Activated CD8-positive, alpha-beta T cell treated with anti-CD3 and anti-CD28 coated beads for 36 hours (primary cell): ENCODE measurements around the gene PSMC4. TPM values are rescaled to one million over a fixed set of nuclear protein-coding genes. Genes with fewer than 3 reads are reported as not detected.
A peak's percentile ranks its signal among the peaks of the same experiment; 100 is the strongest.

Source experiments
- ATAC-seq: fragments of 200-7000 bp; cut with Tn5 transposase; one replicate; pipeline ENCODE4 v1.10.0; 2021; ENCODE audit warnings: mild to moderate bottlenecking, moderate library complexity
- CTCF ChIA-PET: fragments of 350-600 bp; sonication (Branson Sonifier 250); formaldehyde crosslinking; loops from one replicate; lab custom pipeline; 2021; ENCODE audit warnings: antibody characterized with exemption; lab: Charles Lee
- POLR2A ChIA-PET: fragments of 350-600 bp; sonication (Branson Sonifier 250); formaldehyde crosslinking; loops from one replicate; lab custom pipeline; 2021; ENCODE audit warnings: antibody characterized with exemption; lab: Charles Lee
- DNase-seq: peaks from one replicate; pipeline ENCODE4 v3.0.0-alpha.2; 2020
- H3K27ac Mint-ChIP-seq: one replicate; pipeline ENCODE4 v1.8.0; 2021; ENCODE audit warnings: mild to moderate bottlenecking, mixed read lengths
- H3K27me3 Mint-ChIP-seq: one replicate; pipeline ENCODE4 v1.8.0; 2021; ENCODE audit warnings: mixed read lengths
- H3K36me3 Mint-ChIP-seq: one replicate; pipeline ENCODE4 v1.8.0; 2021; ENCODE audit warnings: low read depth, mixed read lengths
- H3K4me1 Mint-ChIP-seq: one replicate; pipeline ENCODE4 v1.8.0; 2021; ENCODE audit warnings: low read depth, mixed read lengths
- H3K4me3 Mint-ChIP-seq: one replicate; pipeline ENCODE4 v1.8.0; 2021; ENCODE audit warnings: mild to moderate bottlenecking, moderate library complexity, mixed read lengths
- H3K9me3 Mint-ChIP-seq: one replicate; pipeline ENCODE4 v1.8.0; 2021; ENCODE audit warnings: mixed read lengths
- CTCF ChIP-seq: fragments of 200-600 bp; IDR thresholded peaks from one replicate; pipeline ENCODE4 v1.8.0; 2022; ENCODE audit warnings: antibody characterized with exemption, mild to moderate bottlenecking
- intact Hi-C: fragments of 100-400 bp; cut with micrococcal nuclease; formaldehyde crosslinking; loops from one replicate; pipeline ENCODE4 v1.10.0; 2022
- total RNA-seq, 2 experiments: library from RNA; stranded (reverse); gene quantifications; one replicate each; pipeline ENCODE4 v1.2.3, GENCODE V29; 2021

The PSMC4 gene
- total RNA-seq, 2 experiments from 2014 or later, result 105 to 107 TPM

DNA sequence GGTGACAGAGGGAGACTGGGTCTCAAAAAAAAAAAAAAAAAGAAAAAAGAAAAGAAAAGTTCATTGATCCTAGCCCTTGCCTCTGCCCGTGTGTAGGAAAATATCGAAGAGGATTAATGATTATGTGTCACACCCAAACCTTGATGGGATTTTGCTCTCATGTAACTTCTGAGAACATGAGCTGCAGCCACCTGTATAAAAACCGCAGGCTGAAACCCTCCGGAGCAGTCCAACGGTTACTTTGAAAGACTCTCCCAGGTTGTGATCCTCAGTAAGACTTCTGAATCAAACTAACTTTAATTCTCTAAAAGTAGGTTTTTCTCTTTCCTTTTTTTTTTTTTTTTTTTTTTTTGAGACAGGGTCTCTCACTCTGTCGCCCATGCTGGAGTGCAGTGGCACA lies 4.3 kb upstream of the PSMC4 start:
- Mint-ChIP-seq H3K9me3 (peaks cover 2% of the 10 kb centered on the region), H3K27ac (no peak overlapping the region), H3K4me1 (peaks cover 26% of the 10 kb centered on the region), H3K36me3 (peaks cover 26% of the 10 kb centered on the region), H3K27me3 (no peaks in the 10 kb centered on the region), H3K4me3 (no peak overlapping the region)
- no peak for TF ChIP-seq CTCF
- ChIA-PET POLR2A (interaction anchor here (0.6 kb wide), 1 partner anchor 291 kb away, joined by 3 read pairs; no protein-coding TSS in a partner anchor), CTCF (no interaction called here)
- DNase-seq, result no peak
- no peak for ATAC-seq
- intact Hi-C loops, result no loop called here

- no peaks in the 10 kb centered on the region for H3K27me3 Mint-ChIP-seq
- DNase-seq (no peak), ATAC-seq (no peak)
- H3K4me1 Mint-ChIP-seq, result peaks cover 35% of the 10 kb centered on the region
- peaks cover 34% of the 10 kb centered on the region for H3K36me3 Mint-ChIP-seq
- ChIA-PET POLR2A (interaction anchor here (1.7 kb wide), 1 partner anchor 121 kb away, joined by 3 read pairs; no protein-coding TSS in a partner anchor), CTCF (no interaction called here)
- H3K9me3 Mint-ChIP-seq, result peaks cover 2% of the 10 kb centered on the region
- H3K4me3 Mint-ChIP-seq, result no peak overlapping the region
- TF ChIP-seq CTCF, result no peak
- intact Hi-C loops, result no loop called here
- H3K27ac Mint-ChIP-seq, result no peak overlapping the region
Observed at GRCh38 chr19:39967561-39967960, 3.4 kb upstream of the PSMC4 start.

DNA sequence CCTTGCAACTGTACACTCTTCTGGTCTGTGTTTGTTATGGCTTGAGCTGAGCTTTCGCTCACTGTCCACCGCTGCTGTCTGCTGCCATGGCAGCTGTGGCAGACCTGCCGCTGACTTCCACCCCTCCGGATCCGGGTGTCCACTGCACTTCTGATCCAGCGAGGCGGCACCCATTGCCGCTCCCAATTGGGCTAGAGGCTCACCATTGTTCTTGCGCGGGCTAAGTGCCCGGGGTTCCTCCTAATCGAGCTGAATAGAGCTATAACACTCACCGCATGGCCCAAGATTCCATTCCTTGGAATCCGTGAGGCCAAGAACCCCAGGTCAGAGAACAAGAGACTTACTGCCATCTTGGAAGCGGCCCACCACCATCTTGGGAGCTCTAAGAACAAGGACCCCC lies 2.2 kb upstream of the PSMC4 start:
- peaks cover 41% of the 10 kb centered on the region for H3K4me1 Mint-ChIP-seq
- intact Hi-C loops, result no loop called here
- H3K9me3 Mint-ChIP-seq, result peaks cover 2% of the 10 kb centered on the region
- no peak for TF ChIP-seq CTCF
- DNase-seq (no peak), ATAC-seq (no peak)
- H3K4me3 Mint-ChIP-seq, result peak overlapping the region; percentile 95
- H3K27me3 Mint-ChIP-seq, result no peaks in the 10 kb centered on the region
- CTCF ChIA-PET, result interaction anchor here (1.3 to 4.4 kb wide), 2 partner anchors 10 to 30 kb away, joined by 3 to 86 read pairs; partner anchors contain the start of gene FCGBP
- H3K27ac Mint-ChIP-seq, result peak overlapping the region; percentile 98
- H3K36me3 Mint-ChIP-seq, result peaks cover 41% of the 10 kb centered on the region
- POLR2A ChIA-PET, result interaction anchor here (0.5 to 3.9 kb wide), 10 partner anchors 8 to 122 kb away, joined by 3 to 30 read pairs (median 16); partner anchors contain the start of gene ZNF546

- peaks cover 2% of the 10 kb centered on the region for H3K9me3 Mint-ChIP-seq
- H3K4me1 Mint-ChIP-seq, result peaks cover 40% of the 10 kb centered on the region
- intact Hi-C loops, result no loop called here
- TF ChIP-seq CTCF, result no peak
- CTCF ChIA-PET, result interaction anchor here (1.3 to 4.4 kb wide), 4 partner anchors 10 to 123 kb away, joined by 3 to 86 read pairs (median 14); partner anchors contain the start of genes FBL and FCGBP
- DNase-seq (no peak), ATAC-seq (no peak)
- peak overlapping the region; percentile 95 for H3K4me3 Mint-ChIP-seq
- H3K36me3 Mint-ChIP-seq, result peaks cover 44% of the 10 kb centered on the region
- POLR2A ChIA-PET, result interaction anchor here (0.5 to 3.9 kb wide), 12 partner anchors 8 to 124 kb away, joined by 3 to 30 read pairs (median 14); partner anchors contain the start of genes FBL and ZNF546
- H3K27ac Mint-ChIP-seq, result peak overlapping the region; percentile 98
- no peaks in the 10 kb centered on the region for H3K27me3 Mint-ChIP-seq
Observed at GRCh38 chr19:39969266-39969665, 1.7 kb upstream of the PSMC4 start.

GRCh38 chr19:39969681-39970424 lies 1.1 kb upstream of the PSMC4 start:
- no peak for DNase-seq
- POLR2A ChIA-PET, result interaction anchor here (0.7 to 3.9 kb wide), 16 partner anchors 9 to 190 kb away, joined by 3 to 30 read pairs (median 8); partner anchors contain the start of genes FBL and ZNF546
- intact Hi-C loops, result loop anchor here (10.0 kb wide), 1 partner anchor 75 kb away; no protein-coding TSS in a partner anchor
- Mint-ChIP-seq H3K36me3 (peaks cover 49% of the 10 kb centered on the region), H3K27me3 (no peaks in the 10 kb centered on the region), H3K4me1 (peaks cover 43% of the 10 kb centered on the region), H3K9me3 (peaks cover 2% of the 10 kb centered on the region), H3K27ac (peak overlapping the region; percentile 98), H3K4me3 (peak overlapping the region; percentile 95)
- no peak for ATAC-seq
- TF ChIP-seq CTCF, result no peak
- CTCF ChIA-PET, result interaction anchor here (0.8 to 4.4 kb wide), 31 partner anchors 9 to 177 kb away, joined by 3 to 86 read pairs (median 6); partner anchors contain the start of genes DYRK1B, FBL, FCGBP and ZNF546
